NT2/D1 (cell line): ENCODE measurements around the gene ABCB11.

Experiments
- YY1 ChIP-seq: IDR thresholded peaks from 2 replicates; pipeline ENCODE4 v1.6.1; 2011; ENCODE audit not compliant: insufficient read length, insufficient read depth
- ZNF274 ChIP-seq: IDR thresholded peaks from 2 replicates; pipeline ENCODE4 v1.6.1; 2011; ENCODE audit warnings: mild to moderate bottlenecking, low read depth, low read length

DNA sequence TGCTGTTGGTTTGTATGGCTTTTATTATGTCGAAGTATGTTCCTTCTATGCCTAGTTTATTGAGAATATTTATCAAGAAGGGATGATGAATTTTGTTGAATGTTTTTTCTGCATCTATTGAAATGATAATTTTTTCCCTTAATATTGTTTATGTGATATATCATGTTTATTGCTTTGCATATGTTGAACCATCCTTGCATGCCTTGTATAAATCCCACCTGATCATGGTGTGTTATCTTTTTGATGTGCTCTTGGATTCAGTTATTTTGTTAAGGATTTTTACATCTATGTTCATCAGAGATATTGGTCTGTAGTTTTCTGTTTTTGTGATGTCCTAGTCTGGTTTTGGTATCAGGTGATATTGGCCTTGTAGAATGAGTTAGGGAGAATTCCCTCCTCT lies 79.3 kb downstream of the ABCB11 start:
- TF ChIP-seq ZNF274 (no peak), YY1 (no peak)
